Neuronal stem cell (in vitro differentiated cells): ENCODE data around the gene TUBGCP2.

Experiments used
- DNase-seq: peaks from one replicate; pipeline ENCODE4 v3.0.0-alpha.2; 2013; ENCODE audit warnings: low spot score
- H2AFZ ChIP-seq: one replicate; pipeline ENCODE4 v1.6.1; 2013; ENCODE audit warnings: mild to moderate bottlenecking, low read length, inconsistent platforms
- H2AK5ac ChIP-seq: 2 replicates; pipeline ENCODE4 v1.6.1; 2013; ENCODE audit warnings: low read depth, mild to moderate bottlenecking, inconsistent platforms, low read length, moderate library complexity, mixed read lengths
- H2BK120ac ChIP-seq: 2 replicates; pipeline ENCODE4 v1.6.1; 2013; ENCODE audit warnings: low read depth, mild to moderate bottlenecking, inconsistent platforms, low read length, moderate library complexity, mixed read lengths
- H2BK12ac ChIP-seq: one replicate; pipeline ENCODE4 v1.6.1; 2013; ENCODE audit warnings: low read length, inconsistent platforms
- H2BK15ac ChIP-seq: 2 replicates; pipeline ENCODE4 v1.6.1; 2013; ENCODE audit warnings: mild to moderate bottlenecking, low read length, inconsistent platforms, mixed read lengths
- H2BK5ac ChIP-seq: one replicate; pipeline ENCODE4 v1.6.1; 2013; ENCODE audit warnings: inconsistent platforms, mild to moderate bottlenecking, low read length, moderate library complexity
- H3K14ac ChIP-seq: one replicate; pipeline ENCODE4 v1.6.1; 2013; ENCODE audit warnings: low read length, inconsistent platforms
- H3K18ac ChIP-seq: 2 replicates; pipeline ENCODE4 v1.6.1; 2013; ENCODE audit warnings: low read length, inconsistent platforms
- H3K23ac ChIP-seq: 2 replicates; pipeline ENCODE4 v1.6.1; 2013; ENCODE audit warnings: low read depth, mild to moderate bottlenecking, mixed read lengths, low read length, inconsistent platforms; ENCODE audit not compliant: poor library complexity
- H3K27ac ChIP-seq: replicated peaks from 3 replicates; pipeline ENCODE4 v1.5.1; 2013; ENCODE audit warnings: low read length, inconsistent platforms
- H3K27me3 ChIP-seq, 3 experiments: 2 replicates each; pipeline ENCODE4 v1.6.1; 2013; ENCODE audit warnings: low read length in 3 of 3, mild to moderate bottlenecking in 2 of 3, inconsistent platforms in 1 of 3, low read depth in 1 of 3, mixed read lengths in 1 of 3, moderate library complexity in 1 of 3; ENCODE audit not compliant: control insufficient read depth in 3 of 3, insufficient read depth in 3 of 3
- H3K36me3 ChIP-seq, 2 donors: replicated peaks in 1 of 2; 2 replicates each; pipeline ENCODE4 v1.6.1; 2013; ENCODE audit warnings: low read length in 2 of 2; ENCODE audit not compliant: control insufficient read depth in 2 of 2, insufficient read depth in 2 of 2
- H3K4ac ChIP-seq: 2 replicates; pipeline ENCODE4 v1.6.1; 2013; ENCODE audit warnings: inconsistent platforms, mild to moderate bottlenecking, low read length, moderate library complexity
- H3K4me1 ChIP-seq, 2 donors: 1 replicate in 1 of 2; 2 replicates in 1 of 2; pipeline ENCODE4 v1.6.1; 2013; ENCODE audit warnings: low read length in 2 of 2, low read depth in 1 of 2; ENCODE audit not compliant: control insufficient read depth in 2 of 2, insufficient read depth in 1 of 2
- H3K4me2 ChIP-seq: one replicate; pipeline ENCODE4 v1.6.1; 2013; ENCODE audit warnings: mild to moderate bottlenecking, low read length, inconsistent platforms; ENCODE audit not compliant: insufficient read depth, poor library complexity, severe bottlenecking
- H3K4me3 ChIP-seq, 2 donors: 2 replicates each; pipeline ENCODE4 v1.5.1; 2013; ENCODE audit warnings: low read length in 2 of 2, mild to moderate bottlenecking in 2 of 2, inconsistent platforms in 1 of 2, moderate library complexity in 1 of 2
- H3K79me1 ChIP-seq: one replicate; pipeline ENCODE4 v1.6.1; 2013; ENCODE audit warnings: low read depth, mild to moderate bottlenecking, inconsistent platforms, low read length, moderate library complexity
- H3K9ac ChIP-seq: one replicate; pipeline ENCODE4 v1.6.1; 2013; ENCODE audit warnings: mild to moderate bottlenecking, low read depth, low read length, inconsistent platforms; ENCODE audit not compliant: poor library complexity
- H3K9me3 ChIP-seq, 2 donors: replicated peaks in 1 of 2; 2 replicates each; pipeline versions ENCODE3 to v1.6.1; 2013; ENCODE audit warnings: low read length in 2 of 2, mild to moderate bottlenecking in 2 of 2, inconsistent platforms in 1 of 2, low read depth in 1 of 2, mixed read lengths in 1 of 2, moderate library complexity in 1 of 2; ENCODE audit not compliant: control insufficient read depth in 2 of 2, insufficient read depth in 1 of 2
- H4K8ac ChIP-seq: one replicate; pipeline ENCODE4 v1.6.1; 2013; ENCODE audit warnings: low read depth, mild to moderate bottlenecking, inconsistent platforms, low read length, moderate library complexity
- H4K91ac ChIP-seq: one replicate; pipeline ENCODE4 v1.6.1; 2013; ENCODE audit warnings: low read length, low read depth, mild to moderate bottlenecking, inconsistent platforms; ENCODE audit not compliant: poor library complexity
- WGBS, 2 donors: extraction: QIAGEN DNeasy Blood & Tissue Kit; methylation state at CpG; one replicate each; pipeline ENCODE4 v1.1.7; 2013; ENCODE audit warnings: missing lambda C conversion rate in 2 of 2, mixed read lengths in 1 of 2; ENCODE audit not compliant: insufficient read length in 2 of 2, insufficient replicate concordance in 1 of 2; ENCODE audit errors: extremely low coverage in 2 of 2; 5-methylcytosine and 5-hydroxymethylcytosine counted together

The TUBGCP2 gene

GRCh38 chr10:133336577-133337369 lies 28.1 kb upstream of the TUBGCP2 start, which contains the start of gene CALY:
Gene CALY (minus strand): TSS chr10:133336896. CDS start chr10:133328989, 7,907 bp downstream.
- Histone ChIP-seq H2BK12ac (no peak within 1 kb of the TSS), H3K27ac (no peak within 1 kb of the TSS), H3K23ac (peak within 1 kb of the TSS; percentile 80), H3K18ac (peak within 1 kb of the TSS; percentile 94), H3K9me3 (peaks cover 15 to 25% of the 10 kb centered on the region in 2 donors), H3K14ac (peak within 1 kb of the TSS; percentile 78), H3K4me2 (peak within 1 kb of the TSS; percentile 73), H2AFZ (peak within 1 kb of the TSS; percentile 90), H4K8ac (peak within 1 kb of the TSS; percentile 77), H3K36me3 (no peaks in the 10 kb centered on the region), H3K4me1 (peaks cover 6 to 7% of the 10 kb centered on the region in 2 donors), H3K9ac (peak within 1 kb of the TSS; percentile 75), H2BK15ac (peak within 1 kb of the TSS; percentile 35), H3K4ac (no peak within 1 kb of the TSS), H2BK5ac (peak within 1 kb of the TSS; percentile 62), H3K4me3 (peak within 1 kb of the TSS in 1 of 2 donors; percentile 53), H2AK5ac (peak within 1 kb of the TSS; percentile 78), H4K91ac (no peak within 1 kb of the TSS), H3K27me3 (peaks cover 16 to 59% (median 51%) of the 10 kb centered on the region in 3 experiments), H2BK120ac (no peak within 1 kb of the TSS), H3K79me1 (peaks cover 6% of the 10 kb centered on the region)
- WGBS, 2 donors = no CpG with 5 or more reads among the region's 63 CpGs
- peak; percentile 55 for DNase-seq

- Histone ChIP-seq H3K36me3 (no peaks in the 10 kb centered on the region), H3K9ac (peak overlapping the region; percentile 56), H4K8ac (peak overlapping the region; percentile 77), H3K4me2 (peak overlapping the region; percentile 73), H4K91ac (no peak overlapping the region), H3K79me1 (peaks cover 6% of the 10 kb centered on the region), H2BK5ac (no peak overlapping the region), H3K4ac (no peak overlapping the region), H3K27ac (no peak overlapping the region), H3K14ac (peak overlapping the region; percentile 50), H3K9me3 (peaks cover 18 to 25% of the 10 kb centered on the region in 2 donors), H2AK5ac (peak overlapping the region; percentile 66), H3K4me3 (peak overlapping the region in 1 of 2 donors; percentile 37), H2BK12ac (no peak overlapping the region), H3K18ac (peak overlapping the region; percentile 94), H3K4me1 (peaks cover 6 to 7% of the 10 kb centered on the region in 2 donors), H2BK120ac (no peak overlapping the region), H3K27me3 (peaks cover 16 to 59% (median 56%) of the 10 kb centered on the region in 3 experiments), H2BK15ac (peak overlapping the region; percentile 35), H3K23ac (peak overlapping the region; percentile 77), H2AFZ (peak overlapping the region; percentile 29)
- no peak for DNase-seq
- no CpG with 5 or more reads among the region's 41 CpGs for WGBS, 2 donors
Measured at GRCh38 chr10:133336118-133336576, 27.5 kb upstream of the TUBGCP2 start.

- H3K4ac ChIP-seq = no peak overlapping the region
- H2AFZ ChIP-seq = peak overlapping the region; percentile 90
Measured at GRCh38 chr10:133335246-133336117, 26.8 kb upstream of the TUBGCP2 start.

More at GRCh38 chr10:133335246-133336117, 26.8 kb upstream of the TUBGCP2 start:
- H3K4me3 ChIP-seq = peak overlapping the region; percentile 30 to 65
- peak overlapping the region; percentile 96 for H2BK15ac ChIP-seq
- no peak overlapping the region for H2BK120ac ChIP-seq
- no CpG with 5 or more reads among the region's 75 CpGs for WGBS, 2 donors
- peak overlapping the region; percentile 81 for H2AK5ac ChIP-seq
- H3K9me3 ChIP-seq = peaks cover 23 to 25% of the 10 kb centered on the region in 2 donors
- H3K9ac ChIP-seq = peak overlapping the region; percentile 75
- no peak overlapping the region for H4K91ac ChIP-seq
- peak overlapping the region; percentile 70 for H2BK5ac ChIP-seq
- peak; percentile 70 for DNase-seq
- H3K27ac ChIP-seq = no peak overlapping the region
- peak overlapping the region; percentile 94 for H3K18ac ChIP-seq
- no peak overlapping the region for H4K8ac ChIP-seq
- H3K36me3 ChIP-seq = no peaks in the 10 kb centered on the region
- peak overlapping the region; percentile 80 for H3K23ac ChIP-seq
- H2BK12ac ChIP-seq = peak overlapping the region; percentile 97
- peaks cover 6 to 7% of the 10 kb centered on the region in 2 donors for H3K4me1 ChIP-seq
- H3K14ac ChIP-seq = peak overlapping the region; percentile 5
- H3K79me1 ChIP-seq = peaks cover 6% of the 10 kb centered on the region
- H3K27me3 ChIP-seq = peaks cover 16 to 59% (median 59%) of the 10 kb centered on the region in 3 experiments
- peak overlapping the region; percentile 73 for H3K4me2 ChIP-seq
